HEK293 (cell line): ENCODE data around the gene ZSCAN12.

ENCODE experiments used
- CTCF ChIA-PET: fragments of 350-600 bp; formaldehyde crosslinking; extraction: SDS; loops from one replicate; lab custom pipeline; 2021; ENCODE audit warnings: antibody characterized with exemption; lab: Yijun Ruan, JAX
- POLR2A ChIA-PET: fragments of 300-600 bp; formaldehyde crosslinking; extraction: SDS; loops from one replicate; lab custom pipeline; 2020; ENCODE audit warnings: antibody characterized with exemption, inconsistent platforms; lab: Yijun Ruan, JAX
- H3K27ac ChIP-seq: fragments of 200-500 bp; sonication (Bioruptor generic); 2 replicates; pipeline ENCODE4 v1.5.1; 2014; ENCODE audit warnings: low read depth, low read length, control low read depth, inconsistent platforms; ENCODE audit errors: extremely low read depth
- H3K36me3 ChIP-seq, 2 experiments: fragments of 200-500 bp in 1 of 2; sonication (Bioruptor generic) in 1 of 2; 1 replicate in 1 of 2; 2 replicates in 1 of 2; pipeline ENCODE4 v1.5.1; 2014 to 2017; ENCODE audit warnings: inconsistent platforms in 2 of 2, low read length in 2 of 2; ENCODE audit not compliant: control insufficient read depth in 2 of 2, insufficient read depth in 1 of 2
- H3K4me1 ChIP-seq: fragments of 200-500 bp; sonication (Bioruptor generic); 2 replicates; pipeline ENCODE4 v1.5.1; 2014; ENCODE audit warnings: mild to moderate bottlenecking, low read length, inconsistent platforms; ENCODE audit not compliant: control insufficient read depth, insufficient read depth
- H3K4me3 ChIP-seq: 2 replicates; pipeline ENCODE4 v1.5.1; 2011; ENCODE audit warnings: low read depth, mild to moderate bottlenecking, control low read depth, low read length, moderate library complexity
- H3K9me3 ChIP-seq: fragments of 200-500 bp; sonication (Bioruptor generic); 2 replicates; pipeline ENCODE4 v1.5.1; 2014; ENCODE audit warnings: low read depth, low read length, inconsistent platforms; ENCODE audit not compliant: control insufficient read depth, insufficient read depth
- GFI1B ChIP-seq: fragments of 450-650 bp; formaldehyde crosslinking; IDR thresholded peaks from 2 replicates; pipeline ENCODE4 v1.5.1; 2016; ENCODE audit warnings: missing biosample characterization, missing genetic modification characterization
- IKZF3 ChIP-seq: fragments of 450-650 bp; IDR thresholded peaks from 2 replicates; pipeline ENCODE4 v1.5.0; 2018; ENCODE audit warnings: missing biosample characterization, mild to moderate bottlenecking, missing genetic modification characterization, moderate library complexity
- KLF10 ChIP-seq: fragments of 450-650 bp; IDR thresholded peaks from 2 replicates; pipeline ENCODE4 v1.5.1; 2018; ENCODE audit warnings: missing biosample characterization, mild to moderate bottlenecking, missing genetic modification characterization
- PRDM1 ChIP-seq: fragments of 450-650 bp; formaldehyde crosslinking; IDR thresholded peaks from 2 replicates; pipeline ENCODE4; 2016; ENCODE audit warnings: missing biosample characterization, missing genetic modification characterization
- RBAK ChIP-seq: fragments of 450-650 bp; formaldehyde crosslinking; IDR thresholded peaks from 2 replicates; pipeline ENCODE4 v1.5.1; 2016; ENCODE audit warnings: missing biosample characterization, missing genetic modification characterization
- REPIN1 ChIP-seq: fragments of 450-650 bp; formaldehyde crosslinking; IDR thresholded peaks from 2 replicates; pipeline ENCODE4 v1.5.1; 2017; ENCODE audit warnings: missing biosample characterization, missing genetic modification characterization, low read depth
- SCRT1 ChIP-seq: fragments of 450-650 bp; formaldehyde crosslinking; IDR thresholded peaks from 2 replicates; pipeline ENCODE4 v1.5.1; 2016; ENCODE audit warnings: missing biosample characterization, missing genetic modification characterization, borderline replicate concordance
- SCRT2 ChIP-seq: fragments of 450-650 bp; formaldehyde crosslinking; IDR thresholded peaks from 2 replicates; pipeline ENCODE4 v1.5.1; 2016; ENCODE audit warnings: missing biosample characterization, missing genetic modification characterization
- ZBTB1 ChIP-seq: fragments of 450-650 bp; formaldehyde crosslinking; IDR thresholded peaks from 2 replicates; pipeline ENCODE4 v1.5.1; 2016; ENCODE audit warnings: missing biosample characterization, missing genetic modification characterization
- ZBTB17 ChIP-seq: fragments of 450-650 bp; formaldehyde crosslinking; IDR thresholded peaks from 2 replicates; pipeline ENCODE4 v1.5.1; 2016; ENCODE audit warnings: missing biosample characterization, missing genetic modification characterization
- ZBTB48 ChIP-seq: fragments of 450-650 bp; formaldehyde crosslinking; IDR thresholded peaks from 2 replicates; pipeline ENCODE4 v1.5.1; 2016; ENCODE audit warnings: missing biosample characterization, missing genetic modification characterization
- ZFHX2 ChIP-seq: fragments of 450-650 bp; formaldehyde crosslinking; conservative IDR thresholded peaks from 2 replicates; pipeline ENCODE4 v1.5.1; 2016; ENCODE audit warnings: missing biosample characterization, missing genetic modification characterization
- ZNF121 ChIP-seq: fragments of 450-650 bp; formaldehyde crosslinking; IDR thresholded peaks from 2 replicates; pipeline ENCODE4 v1.5.1; 2016; ENCODE audit warnings: missing biosample characterization, missing genetic modification characterization
- ZNF132 ChIP-seq: fragments of 450-650 bp; formaldehyde crosslinking; IDR thresholded peaks from 2 replicates; pipeline ENCODE4 v1.5.1; 2017; ENCODE audit warnings: missing biosample characterization, missing genetic modification characterization, borderline replicate concordance
- ZNF16 ChIP-seq: fragments of 450-650 bp; formaldehyde crosslinking; IDR thresholded peaks from 2 replicates; pipeline ENCODE4 v1.5.1; 2016; ENCODE audit warnings: low read depth, missing biosample characterization, missing genetic modification characterization
- ZNF221 ChIP-seq: fragments of 450-650 bp; formaldehyde crosslinking; IDR thresholded peaks from 2 replicates; pipeline ENCODE4 v1.5.1; 2017; ENCODE audit warnings: missing biosample characterization, missing genetic modification characterization, borderline replicate concordance
- ZNF23 ChIP-seq: fragments of 450-650 bp; formaldehyde crosslinking; IDR thresholded peaks from 2 replicates; pipeline ENCODE4 v1.5.1; 2016; ENCODE audit warnings: missing biosample characterization, missing genetic modification characterization, borderline replicate concordance
- ZNF280C ChIP-seq: fragments of 450-650 bp; formaldehyde crosslinking; IDR thresholded peaks from 2 replicates; pipeline ENCODE4 v1.5.1; 2016; ENCODE audit warnings: missing biosample characterization, missing genetic modification characterization
- ZNF341 ChIP-seq: fragments of 450-650 bp; formaldehyde crosslinking; IDR thresholded peaks from 2 replicates; pipeline ENCODE4; 2016; ENCODE audit warnings: low read depth, missing biosample characterization, missing genetic modification characterization
- ZNF416 ChIP-seq: fragments of 450-650 bp; formaldehyde crosslinking; IDR thresholded peaks from 2 replicates; pipeline ENCODE4 v1.5.1; 2016; ENCODE audit warnings: missing biosample characterization, missing genetic modification characterization
- ZNF510 ChIP-seq: fragments of 450-650 bp; formaldehyde crosslinking; IDR thresholded peaks from 2 replicates; pipeline ENCODE4 v1.5.1; 2018; ENCODE audit warnings: mild to moderate bottlenecking, missing genetic modification characterization, missing biosample characterization; ENCODE audit not compliant: insufficient replicate concordance
- ZNF514 ChIP-seq: fragments of 450-650 bp; formaldehyde crosslinking; IDR thresholded peaks from 2 replicates; pipeline ENCODE4 v1.5.1; 2016; ENCODE audit warnings: missing biosample characterization, missing genetic modification characterization
- ZNF530 ChIP-seq: fragments of 450-650 bp; formaldehyde crosslinking; IDR thresholded peaks from 2 replicates; pipeline ENCODE4 v1.5.1; 2016; ENCODE audit warnings: low read depth, missing biosample characterization, missing genetic modification characterization
- ZNF549 ChIP-seq: fragments of 450-650 bp; IDR thresholded peaks from 2 replicates; pipeline ENCODE4 v1.5.1; 2018; ENCODE audit warnings: missing biosample characterization, missing genetic modification characterization, mild to moderate bottlenecking, inconsistent platforms, moderate library complexity
- ZNF585B ChIP-seq: fragments of 450-650 bp; formaldehyde crosslinking; IDR thresholded peaks from 2 replicates; pipeline ENCODE4 v1.5.1; 2016; ENCODE audit warnings: missing biosample characterization, missing genetic modification characterization
- ZNF626 ChIP-seq: fragments of 450-650 bp; sonication (Bioruptor Pico); formaldehyde crosslinking; IDR thresholded peaks from 2 replicates; pipeline ENCODE4 v1.5.1; 2018; ENCODE audit warnings: missing biosample characterization, missing genetic modification characterization, inconsistent platforms
- ZNF654 ChIP-seq: fragments of 450-650 bp; formaldehyde crosslinking; IDR thresholded peaks from 2 replicates; pipeline ENCODE4 v1.5.1; 2016; ENCODE audit warnings: low read depth, missing biosample characterization, missing genetic modification characterization
- ZNF791 ChIP-seq: fragments of 450-650 bp; formaldehyde crosslinking; IDR thresholded peaks from 2 replicates; pipeline ENCODE4 v1.5.1; 2016; ENCODE audit warnings: missing biosample characterization, missing genetic modification characterization
- ZSCAN16 ChIP-seq: fragments of 450-650 bp; formaldehyde crosslinking; IDR thresholded peaks from 2 replicates; pipeline ENCODE4 v1.5.1; 2016; ENCODE audit warnings: missing biosample characterization, missing genetic modification characterization
- ZSCAN5A ChIP-seq: fragments of 450-650 bp; formaldehyde crosslinking; IDR thresholded peaks from 2 replicates; pipeline ENCODE4 v1.5.1; 2016; ENCODE audit warnings: missing biosample characterization, missing genetic modification characterization
- TF ChIP-seq, protein P1 (sequence below): fragments of 450-650 bp; IDR thresholded peaks from 2 replicates; pipeline ENCODE4 v1.5.1; 2018; ENCODE audit warnings: missing biosample characterization, mild to moderate bottlenecking, missing genetic modification characterization
- TF ChIP-seq, protein P2 (sequence below): fragments of 450-650 bp; formaldehyde crosslinking; IDR thresholded peaks from 2 replicates; pipeline ENCODE4 v1.5.1; 2016; ENCODE audit warnings: missing biosample characterization, missing genetic modification characterization

The ZSCAN12 gene

GRCh38 chr6:28399350-28400121 lies at the start of gene ZSCAN12:
Gene ZSCAN12 (minus strand): TSS chr6:28399747. CDS start chr6:28398405, 1,342 bp downstream.
- ChIA-PET CTCF (interaction anchor here (0.5 to 1.1 kb wide), 4 partner anchors 19 to 312 kb away, joined by 3 to 6 read pairs (median 4); no protein-coding TSS in a partner anchor), POLR2A (interaction anchor here (0.8 to 2.0 kb wide), 5 partner anchors 10 to 590 kb away, joined by 3 to 7 read pairs (median 4); partner anchors contain the start of genes ZSCAN16 and ZSCAN23)
- peaks cover 18 to 34% of the 10 kb centered on the region in 2 experiments; a peak in 2 of 3 replicates for H3K36me3 ChIP-seq
- no peaks in the 10 kb centered on the region for H3K9me3 ChIP-seq
- peak within 1 kb of the TSS; percentile 75 for H3K27ac ChIP-seq
- H3K4me1 ChIP-seq: 0 out of 2 replicates have a peak, but pooled peaks cover 4% of the 10 kb centered on the region
- H3K4me3 ChIP-seq: peak within 1 kb of the TSS; percentile 72
- TF ChIP-seq ZSCAN16 (tag by site-specific recombination) (no peak), ZNF16 (tag by site-specific recombination) (no peak; the same call in 1 of the 2 replicates), ZFHX2 (tag by site-specific recombination) (peak; percentile 55), ZNF654 (no peak), ZNF549 (tag by site-specific recombination) (no peak), SCRT1 (tag by site-specific recombination) (no peak), ZNF514 (tag by site-specific recombination) (no peak), KLF10 (tag by site-specific recombination) (peak; percentile 59; the same call in 1 of the 2 replicates), ZNF416 (tag by site-specific recombination) (no peak), ZBTB17 (tag by site-specific recombination) (peak; percentile 67), PRDM1 (tag by site-specific recombination) (peak; percentile 62), ZNF626 (tag by site-specific recombination) (no peak), ZNF121 (tag by site-specific recombination) (no peak; the same call in 1 of the 2 replicates), ZNF280C (tag by site-specific recombination) (no peak), REPIN1 (tag by site-specific recombination) (peak; percentile 76; the same call in 1 of the 2 replicates), ZNF530 (tag by site-specific recombination) (no peak), ZNF341 (tag by site-specific recombination) (peak; percentile 93), ZNF23 (tag by site-specific recombination) (no peak), ZNF221 (tag by site-specific recombination) (0 out of 2 replicates have a peak, but pooled peaks have one; percentile 28), RBAK (no peak), GFI1B (no peak), IKZF3 (tag by site-specific recombination) (peak; percentile 41), ZNF510 (tag by site-specific recombination) (no peak), ZBTB48 (tag by site-specific recombination) (peak; percentile 65; the same call in 1 of the 2 replicates), ZNF132 (tag by site-specific recombination) (no peak), ZBTB1 (tag by site-specific recombination) (no peak), ZNF791 (tag by site-specific recombination) (no peak), ZSCAN5A (tag by site-specific recombination) (peak; percentile 90), SCRT2 (peak; percentile 52; the same call in 1 of the 2 replicates), ZNF585B (tag by site-specific recombination) (no peak)
- TF ChIP-seq, protein P1, sequence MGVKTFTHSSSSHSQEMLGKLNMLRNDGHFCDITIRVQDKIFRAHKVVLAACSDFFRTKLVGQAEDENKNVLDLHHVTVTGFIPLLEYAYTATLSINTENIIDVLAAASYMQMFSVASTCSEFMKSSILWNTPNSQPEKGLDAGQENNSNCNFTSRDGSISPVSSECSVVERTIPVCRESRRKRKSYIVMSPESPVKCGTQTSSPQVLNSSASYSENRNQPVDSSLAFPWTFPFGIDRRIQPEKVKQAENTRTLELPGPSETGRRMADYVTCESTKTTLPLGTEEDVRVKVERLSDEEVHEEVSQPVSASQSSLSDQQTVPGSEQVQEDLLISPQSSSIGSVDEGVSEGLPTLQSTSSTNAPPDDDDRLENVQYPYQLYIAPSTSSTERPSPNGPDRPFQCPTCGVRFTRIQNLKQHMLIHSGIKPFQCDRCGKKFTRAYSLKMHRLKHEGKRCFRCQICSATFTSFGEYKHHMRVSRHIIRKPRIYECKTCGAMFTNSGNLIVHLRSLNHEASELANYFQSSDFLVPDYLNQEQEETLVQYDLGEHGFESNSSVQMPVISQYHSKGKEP (tag by site-specific recombination): peak; percentile 66; the same call in 1 of the 2 replicates
- TF ChIP-seq, protein P2, sequence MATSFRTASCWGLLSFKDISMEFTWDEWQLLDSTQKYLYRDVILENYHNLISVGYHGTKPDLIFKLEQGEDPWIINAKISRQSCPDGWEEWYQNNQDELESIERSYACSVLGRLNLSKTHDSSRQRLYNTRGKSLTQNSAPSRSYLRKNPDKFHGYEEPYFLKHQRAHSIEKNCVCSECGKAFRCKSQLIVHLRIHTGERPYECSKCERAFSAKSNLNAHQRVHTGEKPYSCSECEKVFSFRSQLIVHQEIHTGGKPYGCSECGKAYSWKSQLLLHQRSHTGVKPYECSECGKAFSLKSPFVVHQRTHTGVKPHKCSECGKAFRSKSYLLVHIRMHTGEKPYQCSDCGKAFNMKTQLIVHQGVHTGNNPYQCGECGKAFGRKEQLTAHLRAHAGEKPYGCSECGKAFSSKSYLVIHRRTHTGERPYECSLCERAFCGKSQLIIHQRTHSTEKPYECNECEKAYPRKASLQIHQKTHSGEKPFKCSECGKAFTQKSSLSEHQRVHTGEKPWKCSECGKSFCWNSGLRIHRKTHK: no peak
